Peyer's patch (tissue), 4 donors: ENCODE measurements around the gene XPNPEP1. TPM values are rescaled to one million over a fixed set of nuclear protein-coding genes. Genes with fewer than 3 reads are reported as not detected.

Experiments
- DNase-seq, 3 donors: peaks; one replicate each; pipeline ENCODE4 v3.0.0-alpha.2; 2017 to 2019
- H3K27ac ChIP-seq, 4 donors: fragments of 200-600 bp; sonication (generic); one replicate each; pipeline ENCODE4 v1.5.1; 2016 to 2019
- H3K27me3 ChIP-seq, 2 donors: fragments of 200-600 bp; sonication (generic); one replicate each; pipeline ENCODE4 v1.5.1; 2019
- H3K36me3 ChIP-seq, 3 donors: fragments of 200-600 bp; sonication (generic); one replicate each; pipeline ENCODE4 v1.5.1; 2016 to 2019
- H3K4me1 ChIP-seq, 4 donors: fragments of 200-600 bp; sonication (generic); one replicate each; pipeline ENCODE4 v1.5.1; 2016 to 2019
- H3K4me3 ChIP-seq, 4 donors: fragments of 200-600 bp; sonication (generic); 1 replicate in 3 of 4; 2 replicates in 1 of 4; pipeline ENCODE4 v1.5.1; 2016 to 2019; ENCODE audit warnings: mild to moderate bottlenecking in 1 of 4
- H3K9me3 ChIP-seq, 4 donors: fragments of 200-600 bp; sonication (generic); one replicate each; pipeline ENCODE4 v1.5.1; 2016 to 2019; ENCODE audit warnings: mild to moderate bottlenecking in 1 of 4
- CTCF ChIP-seq, 6 experiments: fragments of 450-650 bp in 4 of 6; fragments of 200-600 bp in 2 of 6; sonication (generic) in 1 of 6; IDR thresholded peaks; one replicate each; pipeline ENCODE4 v1.5.1; 2017 to 2019; ENCODE audit warnings: antibody characterized with exemption in 6 of 6, mild to moderate bottlenecking in 3 of 6, moderate library complexity in 1 of 6
- POLR2A ChIP-seq, 2 donors: fragments of 450-650 bp; IDR thresholded peaks; one replicate each; pipeline ENCODE4 v1.5.1; 2017; ENCODE audit warnings: antibody characterized with exemption in 2 of 2, mild to moderate bottlenecking in 2 of 2, moderate library complexity in 2 of 2
- total RNA-seq, 4 donors: library from RNA; depleted of rRNA; stranded (reverse); fragments of >200 nt; gene quantifications; one replicate each; pipeline ENCODE4 v1.1.0, GENCODE V29; 2016

The XPNPEP1 gene
- total RNA-seq, 4 donors from 2014 or later = 148 to 295 (median 263) TPM

DNA sequence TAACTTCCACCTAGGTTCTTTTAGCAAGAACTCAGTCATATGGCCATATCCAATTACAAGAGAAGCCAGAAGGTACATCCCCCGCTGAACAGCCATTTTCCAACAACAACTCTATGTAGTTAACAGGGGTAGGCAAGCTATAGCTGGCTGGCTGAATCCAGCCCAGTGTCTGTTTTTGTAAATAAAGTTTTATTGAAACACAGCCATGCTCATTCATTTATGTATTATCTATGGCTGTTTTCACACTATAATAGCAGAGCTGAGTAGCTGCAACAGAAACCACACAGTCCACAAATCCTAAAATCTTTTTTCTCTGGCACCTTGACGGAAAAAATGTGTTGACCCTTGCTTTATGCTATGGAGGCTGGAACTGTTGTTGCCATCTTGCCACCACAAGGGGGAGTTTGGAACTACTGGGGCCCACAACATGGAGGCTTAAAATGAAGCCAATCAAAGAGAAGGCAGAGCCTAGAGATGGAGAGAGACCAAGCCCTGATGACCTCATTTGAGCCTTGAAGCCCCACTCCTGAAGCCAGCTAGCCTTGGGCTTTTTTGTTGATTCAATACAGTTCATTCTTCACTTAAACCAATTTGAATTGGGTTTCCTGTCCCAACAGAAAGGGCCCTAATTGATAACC lies 33.3 kb upstream of the XPNPEP1 start:
- DNase-seq = peak in 1 of 3 donors; percentile 60
- Histone ChIP-seq H3K36me3 (no peaks in the 10 kb centered on the region), H3K4me1 (peaks cover 0 to 11% (median 0%) of the 10 kb centered on the region in 4 donors), H3K27me3 (no peaks in the 10 kb centered on the region), H3K4me3 (no peak overlapping the region), H3K9me3 (no peaks in the 10 kb centered on the region), H3K27ac (no peak overlapping the region)
- TF ChIP-seq POLR2A (IDR thresholded peaks at IDR 0.05) = no peak
- peak; percentile 39 to 69 (median 56) for TF ChIP-seq CTCF (IDR thresholded peaks at IDR 0.05)

GRCh38 chr10:109953766-109954165 lies 30.5 kb upstream of the XPNPEP1 start:
- H3K36me3 ChIP-seq = no peaks in the 10 kb centered on the region
- no peak overlapping the region for H3K27ac ChIP-seq
- H3K9me3 ChIP-seq = no peaks in the 10 kb centered on the region
- no peak overlapping the region for H3K4me3 ChIP-seq
- H3K27me3 ChIP-seq = no peaks in the 10 kb centered on the region
- DNase-seq = no peak
- no peak for TF ChIP-seq POLR2A (IDR thresholded peaks at IDR 0.05)
- TF ChIP-seq CTCF (IDR thresholded peaks at IDR 0.05) = no peak
- peaks cover 0 to 4% (median 0%) of the 10 kb centered on the region in 4 donors for H3K4me1 ChIP-seq

DNA sequence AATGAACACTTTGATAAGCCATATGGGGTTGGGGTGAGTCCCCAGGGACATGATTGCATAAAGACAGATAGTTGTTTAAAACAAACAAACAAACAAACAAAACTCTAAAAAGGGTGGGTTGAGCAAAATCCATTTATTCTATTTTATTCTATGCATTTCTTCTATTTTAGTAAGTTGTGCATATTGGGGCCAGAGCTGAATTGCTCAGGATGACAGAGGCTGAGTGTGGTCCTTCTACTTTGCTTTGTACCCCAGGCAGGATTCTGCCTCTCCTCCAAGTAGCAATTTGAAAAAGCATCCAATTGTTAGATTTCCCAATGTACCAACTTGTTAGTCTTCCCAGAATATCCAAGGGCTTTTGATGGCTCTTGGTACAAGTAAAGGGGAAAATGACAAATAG lies 29.2 kb upstream of the XPNPEP1 start:
- no peak for DNase-seq
- H3K4me1 ChIP-seq = peaks cover 0 to 4% (median 0%) of the 10 kb centered on the region in 4 donors

DNA sequence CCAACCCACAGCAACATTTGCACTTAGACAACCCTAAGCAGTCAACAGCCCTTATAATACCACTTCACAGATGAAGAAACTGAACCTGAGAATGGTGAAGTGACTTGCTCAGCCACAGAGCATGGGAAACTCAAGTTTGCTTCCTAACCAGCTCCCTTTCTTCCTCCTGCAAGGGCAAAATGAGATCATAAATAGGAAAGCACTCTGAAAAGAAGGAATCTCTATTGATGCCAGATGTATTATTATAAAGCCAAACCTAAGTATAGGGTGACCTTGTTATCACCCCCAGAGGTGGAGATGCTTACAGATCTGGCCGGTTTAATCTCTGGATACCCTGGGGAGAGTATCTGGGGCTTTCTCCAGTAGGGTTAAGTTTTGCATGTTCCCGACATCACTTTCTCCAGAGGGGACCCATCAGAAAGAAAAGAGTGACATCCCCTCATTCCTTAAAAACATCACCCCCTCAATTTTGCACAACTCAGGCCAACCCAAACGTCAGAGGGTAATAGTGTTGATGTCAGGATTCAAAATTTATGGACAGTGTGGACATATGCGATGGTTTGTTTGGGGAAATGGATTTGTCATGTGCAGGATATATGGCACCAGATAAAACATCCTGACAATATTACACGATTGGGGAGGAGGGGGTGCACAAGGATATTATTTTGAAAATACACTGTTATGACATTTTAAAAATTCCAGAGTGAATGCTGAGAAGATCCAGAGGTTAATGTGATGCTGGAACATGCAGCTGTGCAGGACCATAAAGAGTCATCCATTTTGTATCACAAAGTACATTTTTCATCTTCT lies 24.0 kb upstream of the XPNPEP1 start:
- no peaks in the 10 kb centered on the region for H3K27me3 ChIP-seq
- DNase-seq = no peak

More for the DNA sequence above, 29.2 kb upstream of the XPNPEP1 start:
- Histone ChIP-seq H3K9me3 (no peaks in the 10 kb centered on the region), H3K36me3 (no peaks in the 10 kb centered on the region), H3K4me3 (no peak overlapping the region), H3K27ac (no peak overlapping the region), H3K27me3 (no peaks in the 10 kb centered on the region)
- TF ChIP-seq POLR2A (IDR thresholded peaks at IDR 0.05) = no peak
- TF ChIP-seq CTCF (IDR thresholded peaks at IDR 0.05) = no peak

GRCh38 chr10:109946680-109947079 lies 23.4 kb upstream of the XPNPEP1 start:
- DNase-seq = no peak
- Histone ChIP-seq H3K27me3 (no peaks in the 10 kb centered on the region), H3K4me3 (no peak overlapping the region), H3K9me3 (no peaks in the 10 kb centered on the region), H3K27ac (no peak overlapping the region), H3K4me1 (no peaks in the 10 kb centered on the region), H3K36me3 (no peaks in the 10 kb centered on the region)
- no peak for TF ChIP-seq POLR2A (IDR thresholded peaks at IDR 0.05)
- TF ChIP-seq CTCF (IDR thresholded peaks at IDR 0.05) = no peak

More for the DNA sequence above, 24.0 kb upstream of the XPNPEP1 start:
- H3K9me3 ChIP-seq = no peaks in the 10 kb centered on the region
- no peak overlapping the region for H3K4me3 ChIP-seq
- no peak overlapping the region for H3K27ac ChIP-seq
- no peaks in the 10 kb centered on the region for H3K4me1 ChIP-seq
- TF ChIP-seq POLR2A (IDR thresholded peaks at IDR 0.05) (no peak), CTCF (IDR thresholded peaks at IDR 0.05) (no peak)
- no peaks in the 10 kb centered on the region for H3K36me3 ChIP-seq
